ENCODE data around the gene MEMO1. TPM values are rescaled to one million over a fixed set of nuclear protein-coding genes. Genes with fewer than 3 reads are reported as not detected.
"Not testable (repeated sequence)": the region's sequence is repeated elsewhere in the genome, so short reads cannot be mapped to it uniquely, and the experiment has no call there.

MEMO1 gene
- total RNA-seq, 1 experiment from 2014 or later = 49.5 TPM

- TF ChIP-seq EZH2phosphoT487 (IDR thresholded peaks at IDR 0.05; ENCODE audit: borderline replicate concordance, low read length) (no peak), CTCF (conservative IDR thresholded peaks at IDR 0.05; ENCODE audit: low read depth, low read length) (no peak), EZH2 (IDR thresholded peaks at IDR 0.05; ENCODE audit: low read length, unreplicated experiment) (no peak)
- H3K9me2 ChIP-seq (replicated peaks; ENCODE audit: low read length) = no peaks in the 10 kb centered on the region
- H3K4me3 ChIP-seq (ENCODE audit: low read length) = no peak overlapping the region
- ATAC-seq = no peak
- no peaks in the 10 kb centered on the region for H4K20me1 ChIP-seq (ENCODE audit: low read length)
- H3K4me2 ChIP-seq (ENCODE audit: low read length) = no peak overlapping the region
- no peak overlapping the region for H3K27ac ChIP-seq (ENCODE audit: low read length)
- no peak overlapping the region for H2AFZ ChIP-seq (ENCODE audit: low read length)
- BruUV-seq (replicated peaks) = no TSS peak
- no peaks in the 10 kb centered on the region for H3K9me3 ChIP-seq (ENCODE audit: low read length)
- no peaks in the 10 kb centered on the region; the same call in 1 of the 2 replicates for H3K36me3 ChIP-seq (ENCODE audit: low read depth, low read length)
- intact Hi-C loops (cut with micrococcal nuclease) = no loop called here
- DNase-seq = no peak
- no peaks in the 10 kb centered on the region for H3K79me2 ChIP-seq (ENCODE audit: low read length)
- H3K4me1 ChIP-seq (ENCODE audit: insufficient read depth, low read length) = no peaks in the 10 kb centered on the region
- ChIA-PET CTCF (no interaction called here), POLR2A (ENCODE audit: unreplicated experiment) (no interaction called here)
- H3K9ac ChIP-seq (ENCODE audit: low read length) = no peak overlapping the region
- no peaks in the 10 kb centered on the region for H3F3A ChIP-seq (ENCODE audit: low read length, unreplicated experiment)
- H3K27me3 ChIP-seq (ENCODE audit: low read length) = no peaks in the 10 kb centered on the region
These were observed 89.8 kb downstream of the MEMO1 start for GRCh38 chr2:31920962-31921361.

GRCh38 chr2:31919499-31919898 lies 91.3 kb downstream of the MEMO1 start:
- Histone ChIP-seq H3K79me2 (ENCODE audit: low read length) (no peaks in the 10 kb centered on the region), H3K4me3 (ENCODE audit: low read length) (no peak overlapping the region), H3K9ac (ENCODE audit: low read length) (no peak overlapping the region), H3F3A (ENCODE audit: low read length, unreplicated experiment) (no peaks in the 10 kb centered on the region), H3K27me3 (ENCODE audit: low read length) (no peaks in the 10 kb centered on the region), H2AFZ (ENCODE audit: low read length) (no peak overlapping the region), H3K36me3 (ENCODE audit: low read depth, low read length) (no peaks in the 10 kb centered on the region; the same call in 1 of the 2 replicates), H3K4me2 (ENCODE audit: low read length) (no peak overlapping the region), H3K4me1 (ENCODE audit: insufficient read depth, low read length) (no peaks in the 10 kb centered on the region), H3K27ac (ENCODE audit: low read length) (no peak overlapping the region), H3K9me3 (ENCODE audit: low read length) (no peaks in the 10 kb centered on the region), H3K9me2 (replicated peaks; ENCODE audit: low read length) (no peaks in the 10 kb centered on the region), H4K20me1 (ENCODE audit: low read length) (no peaks in the 10 kb centered on the region)
- TF ChIP-seq CTCF (conservative IDR thresholded peaks at IDR 0.05; ENCODE audit: low read depth, low read length) (no peak), EZH2phosphoT487 (IDR thresholded peaks at IDR 0.05; ENCODE audit: borderline replicate concordance, low read length) (no peak), EZH2 (IDR thresholded peaks at IDR 0.05; ENCODE audit: low read length, unreplicated experiment) (no peak)
- no peak for DNase-seq
- BruUV-seq (replicated peaks) = no TSS peak
- ATAC-seq = no peak
- CTCF ChIA-PET = no interaction called here
- intact Hi-C loops (cut with micrococcal nuclease) = no loop called here
- POLR2A ChIA-PET (ENCODE audit: unreplicated experiment) = no interaction called here

GRCh38 chr2:31909661-31910060 lies 101.1 kb downstream of the MEMO1 start:
- BruUV-seq (replicated peaks) = no TSS peak
- no peak overlapping the region for H3K9ac ChIP-seq (ENCODE audit: low read length)
- no peaks in the 10 kb centered on the region for H3K9me2 ChIP-seq (replicated peaks; ENCODE audit: low read length)
- H3K36me3 ChIP-seq (ENCODE audit: low read depth, low read length) = peaks cover 18% of the 10 kb centered on the region
- H3F3A ChIP-seq (ENCODE audit: low read length, unreplicated experiment) = no peaks in the 10 kb centered on the region
- CTCF ChIA-PET = interaction anchor here (0.6 kb wide), 2 partner anchors 9 to 264 kb away, joined by 3 to 7 read pairs; no protein-coding TSS in a partner anchor
- POLR2A ChIA-PET (ENCODE audit: unreplicated experiment) = no interaction called here
- no peak overlapping the region for H3K4me3 ChIP-seq (ENCODE audit: low read length)
- H4K20me1 ChIP-seq (ENCODE audit: low read length) = no peaks in the 10 kb centered on the region
- H2AFZ ChIP-seq (ENCODE audit: low read length) = no peak overlapping the region
- no peaks in the 10 kb centered on the region for H3K4me1 ChIP-seq (ENCODE audit: insufficient read depth, low read length)
- intact Hi-C loops (cut with micrococcal nuclease) = no loop called here
- H3K4me2 ChIP-seq (ENCODE audit: low read length) = no peak overlapping the region
- H3K27ac ChIP-seq (ENCODE audit: low read length) = no peak overlapping the region
- H3K27me3 ChIP-seq (ENCODE audit: low read length) = no peaks in the 10 kb centered on the region
- DNase-seq (no peak), ATAC-seq (no peak)
- no peaks in the 10 kb centered on the region for H3K79me2 ChIP-seq (ENCODE audit: low read length)
- 0 out of 2 replicates have a peak, but pooled peaks cover 12% of the 10 kb centered on the region for H3K9me3 ChIP-seq (ENCODE audit: low read length)
- TF ChIP-seq EZH2 (IDR thresholded peaks at IDR 0.05; ENCODE audit: low read length, unreplicated experiment) = no peak
- no peak for TF ChIP-seq CTCF (conservative IDR thresholded peaks at IDR 0.05; ENCODE audit: low read depth, low read length)
- no peak for TF ChIP-seq EZH2phosphoT487 (IDR thresholded peaks at IDR 0.05; ENCODE audit: borderline replicate concordance, low read length)

GRCh38 chr2:31907491-31907890 lies 103.3 kb downstream of the MEMO1 start:
- intact Hi-C loops (cut with micrococcal nuclease); H4K20me1 ChIP-seq (ENCODE audit: low read length); ATAC-seq; H3K4me3 ChIP-seq (ENCODE audit: low read length); H3K27ac ChIP-seq (ENCODE audit: low read length); H3K27me3 ChIP-seq (ENCODE audit: low read length); H3K4me1 ChIP-seq (ENCODE audit: insufficient read depth, low read length); H3K79me2 ChIP-seq (ENCODE audit: low read length); H3K9me2 ChIP-seq (replicated peaks; ENCODE audit: low read length); H3K4me2 ChIP-seq (ENCODE audit: low read length); H2AFZ ChIP-seq (ENCODE audit: low read length); CTCF ChIA-PET; H3K9ac ChIP-seq (ENCODE audit: low read length); H3F3A ChIP-seq (ENCODE audit: low read length, unreplicated experiment); DNase-seq; BruUV-seq (replicated peaks): not testable (repeated sequence)
- peaks cover 18% of the 10 kb centered on the region for H3K36me3 ChIP-seq (ENCODE audit: low read depth, low read length)
- POLR2A ChIA-PET (ENCODE audit: unreplicated experiment) = interaction anchor here (0.5 kb wide), 1 partner anchor 267 kb away, joined by 5 read pairs; no protein-coding TSS in a partner anchor
- 0 out of 2 replicates have a peak, but pooled peaks cover 12% of the 10 kb centered on the region for H3K9me3 ChIP-seq (ENCODE audit: low read length)

Measured in PC-3 (cell line).